GM23338 (cell line): ENCODE data around the gene AHR. TPM values are rescaled to one million over a fixed set of nuclear protein-coding genes. Genes with fewer than 3 reads are reported as not detected.

Source experiments
- ATAC-seq: fragments of 200-7000 bp; cut with Tn5 transposase; 3 replicates; pipeline ENCODE4 v1.9.1; 2020
- DNase-seq: peaks from one replicate; pipeline ENCODE4 v3.0.0-alpha.2; 2015; ENCODE audit warnings: low spot score
- H2AFZ ChIP-seq: fragments of 200-600 bp; sonication (generic); 2 replicates; pipeline ENCODE4 v1.8.0; 2016; ENCODE audit warnings: antibody characterized with exemption, mild to moderate bottlenecking, moderate library complexity
- H3F3A ChIP-seq: fragments of 200-600 bp; sonication (generic); replicated peaks from 2 replicates; pipeline ENCODE4 v1.8.0; 2017; ENCODE audit warnings: antibody characterized with exemption, mixed run types, low read depth
- H3K27ac ChIP-seq: fragments of 200-600 bp; sonication (generic); 2 replicates; pipeline ENCODE4 v1.6.1; 2016; ENCODE audit warnings: low read depth
- H3K27me3 ChIP-seq: fragments of 200-600 bp; sonication (generic); 2 replicates; pipeline ENCODE4 v1.8.0; 2016; ENCODE audit warnings: mild to moderate bottlenecking, mixed run types, moderate library complexity; ENCODE audit not compliant: insufficient read depth
- H3K36me3 ChIP-seq: fragments of 200-600 bp; sonication (generic); 2 replicates; pipeline ENCODE4 v1.8.0; 2016; ENCODE audit warnings: mild to moderate bottlenecking; ENCODE audit not compliant: insufficient read depth
- H3K4me1 ChIP-seq: fragments of 200-600 bp; sonication (generic); 2 replicates; pipeline ENCODE4 v1.8.0; 2016; ENCODE audit warnings: mild to moderate bottlenecking, moderate library complexity; ENCODE audit not compliant: insufficient read depth
- H3K4me2 ChIP-seq: fragments of 200-600 bp; sonication (generic); 2 replicates; pipeline ENCODE4 v1.7.1; 2017; ENCODE audit warnings: mixed run types
- H3K4me3 ChIP-seq: fragments of 200-600 bp; sonication (generic); 2 replicates; pipeline ENCODE4 v1.6.1; 2016; ENCODE audit warnings: mixed run types
- H3K79me2 ChIP-seq: fragments of 200-600 bp; sonication (generic); replicated peaks from 2 replicates; pipeline ENCODE4 v1.8.0; 2017; ENCODE audit warnings: mild to moderate bottlenecking; ENCODE audit not compliant: insufficient read depth
- H3K9me2 ChIP-seq: fragments of 200-600 bp; sonication (generic); 2 replicates; pipeline ENCODE4 v1.8.0; 2017; ENCODE audit not compliant: insufficient read depth
- H4K20me1 ChIP-seq: fragments of 200-600 bp; sonication (generic); replicated peaks from 2 replicates; pipeline ENCODE4 v1.8.0; 2017; ENCODE audit warnings: mild to moderate bottlenecking; ENCODE audit not compliant: insufficient read depth
- H3K27ac Mint-ChIP-seq: 2 replicates; pipeline ENCODE4 v1.8.0; 2020; ENCODE audit warnings: inconsistent platforms, mild to moderate bottlenecking, moderate library complexity, mixed read lengths
- H3K27me3 Mint-ChIP-seq: 3 replicates; pipeline ENCODE4 v1.8.0; 2022; ENCODE audit warnings: low read depth, mild to moderate bottlenecking, moderate library complexity, mixed read lengths, inconsistent platforms; ENCODE audit not compliant: insufficient read depth, poor library complexity
- H3K36me3 Mint-ChIP-seq: 3 replicates; pipeline ENCODE4 v1.8.0; 2021; ENCODE audit warnings: low read depth, mild to moderate bottlenecking, inconsistent platforms, moderate library complexity, mixed read lengths
- H3K4me1 Mint-ChIP-seq: 3 replicates; pipeline ENCODE4 v1.8.0; 2020; ENCODE audit warnings: mild to moderate bottlenecking, inconsistent platforms, mixed read lengths
- H3K4me3 Mint-ChIP-seq: 3 replicates; pipeline ENCODE4 v1.8.0; 2021; ENCODE audit warnings: moderate library complexity, mild to moderate bottlenecking, inconsistent platforms, mixed read lengths
- H3K9me3 Mint-ChIP-seq: 3 replicates; pipeline ENCODE4 v1.8.0; 2020; ENCODE audit warnings: moderate library complexity, mild to moderate bottlenecking, inconsistent platforms, mixed read lengths
- CREB1 ChIP-seq: fragments of 250-450 bp; sonication (Bioruptor Pico); IDR thresholded peaks from 2 replicates; pipeline ENCODE4 v1.5.0; 2020; ENCODE audit warnings: low read depth, mild to moderate bottlenecking, moderate library complexity
- CTCF ChIP-seq, 2 experiments: fragments of 200-600 bp in 1 of 2; sonication (generic) in 1 of 2; conservative IDR thresholded peaks; 2 replicates each; pipeline versions ENCODE4 v1.5.1 to v1.6.1; 2016 to 2017; ENCODE audit warnings: antibody characterized with exemption in 2 of 2, low read depth in 2 of 2, mild to moderate bottlenecking in 2 of 2, moderate library complexity in 1 of 2
- ETS1 ChIP-seq: IDR thresholded peaks from 2 replicates; pipeline ENCODE4 v1.6.1; 2016; ENCODE audit warnings: antibody characterized with exemption
- EZH2 ChIP-seq: fragments of 200-600 bp; sonication (generic); IDR thresholded peaks from one replicate; pipeline ENCODE4 v1.8.0; 2017; ENCODE audit warnings: antibody characterized with exemption, mild to moderate bottlenecking, low read depth; ENCODE audit not compliant: unreplicated experiment
- EZH2phosphoT487 ChIP-seq: fragments of 200-600 bp; sonication (generic); IDR thresholded peaks from one replicate; pipeline ENCODE4 v1.8.1; 2018; ENCODE audit warnings: antibody characterized with exemption; ENCODE audit not compliant: unreplicated experiment
- JUNB ChIP-seq: IDR thresholded peaks from one replicate; pipeline ENCODE4 v1.6.1; 2016; ENCODE audit warnings: antibody characterized with exemption; ENCODE audit not compliant: unreplicated experiment
- NANOG ChIP-seq: IDR thresholded peaks from 2 replicates; pipeline ENCODE4 v1.6.1; 2016; ENCODE audit warnings: antibody characterized with exemption, borderline replicate concordance
- POLR2AphosphoS5 ChIP-seq: IDR thresholded peaks from 2 replicates; pipeline ENCODE4 v1.6.1; 2016; ENCODE audit warnings: antibody characterized with exemption, low read depth
- REST ChIP-seq: IDR thresholded peaks from one replicate; pipeline ENCODE4 v1.6.1; 2018; ENCODE audit warnings: antibody characterized with exemption; ENCODE audit not compliant: unreplicated experiment
- STAT1 ChIP-seq: IDR thresholded peaks from one replicate; pipeline ENCODE4 v1.6.1; 2016; ENCODE audit warnings: antibody characterized with exemption; ENCODE audit not compliant: unreplicated experiment
- ZNF114 ChIP-seq: fragments of 250-450 bp; sonication (Bioruptor Pico); IDR thresholded peaks from 2 replicates; pipeline ENCODE4 v1.5.0; 2020; ENCODE audit warnings: mild to moderate bottlenecking, moderate library complexity
- ZNF331 ChIP-seq: fragments of 250-450 bp; sonication (Bioruptor Pico); IDR thresholded peaks from 2 replicates; pipeline ENCODE4 v1.5.0; 2020; ENCODE audit warnings: low read depth, mild to moderate bottlenecking, moderate library complexity
- polyA plus RNA-seq: library from polyadenylated mRNA; unstranded; fragments of >200 nt; fragmentation: Nextera tagmentation; extraction: Ambion mirVana; gene quantifications from 2 replicates; pipeline ENCODE4 v1.2.1, GENCODE V29; 2016
- total RNA-seq: library from RNA; depleted of rRNA; stranded (reverse); fragments of >200 nt; shearing (Covaris generic); gene quantifications from 2 replicates; pipeline ENCODE4 v1.2.3, GENCODE V29; 2014

Gene AHR
- total and polyA plus RNA-seq, 2 experiments from 2014 or later = 3.4 to 14.9 TPM

GRCh38 chr7:17336168-17336567 is 37.7 kb downstream of the AHR start:
- H3K36me3 Mint-ChIP-seq = peaks cover 25% of the 10 kb centered on the region
- H3F3A ChIP-seq = no peaks in the 10 kb centered on the region
- no peak overlapping the region for H3K4me2 ChIP-seq
- H3K9me3 Mint-ChIP-seq = no peaks in the 10 kb centered on the region
- H3K79me2 ChIP-seq = no peaks in the 10 kb centered on the region
- no peaks in the 10 kb centered on the region for H3K27me3 Mint-ChIP-seq
- no peaks in the 10 kb centered on the region for H3K9me2 ChIP-seq
- H3K4me3 Mint-ChIP-seq = no peak overlapping the region
- H3K27me3 ChIP-seq = no peaks in the 10 kb centered on the region
- H4K20me1 ChIP-seq = no peaks in the 10 kb centered on the region
- H3K36me3 ChIP-seq = no peaks in the 10 kb centered on the region; the same call in 1 of the 2 replicates
- ATAC-seq (no peak), DNase-seq (no peak)
- peaks cover 12% of the 10 kb centered on the region; the same call in 2 of the 3 replicates for H3K4me1 Mint-ChIP-seq
- H3K27ac Mint-ChIP-seq = no peak overlapping the region
- no peak overlapping the region for H3K27ac ChIP-seq
- H2AFZ ChIP-seq = no peak overlapping the region
- peaks cover 9% of the 10 kb centered on the region; the same call in 1 of the 2 replicates for H3K4me1 ChIP-seq
- H3K4me3 ChIP-seq = no peak overlapping the region
- TF ChIP-seq ZNF331 (CRISPR knock-in tag) (no peak), CREB1 (CRISPR knock-in tag) (no peak), EZH2 (no peak), ETS1 (no peak), REST (no peak), POLR2AphosphoS5 (no peak), EZH2phosphoT487 (no peak), ZNF114 (CRISPR knock-in tag) (no peak), JUNB (no peak)

- peaks cover 27% of the 10 kb centered on the region for H3K36me3 Mint-ChIP-seq
- no peaks in the 10 kb centered on the region for H3K9me2 ChIP-seq
- H4K20me1 ChIP-seq = no peaks in the 10 kb centered on the region
- H3K79me2 ChIP-seq = no peaks in the 10 kb centered on the region
- H3K27ac ChIP-seq = no peak overlapping the region
- H3K4me1 Mint-ChIP-seq = peaks cover 19% of the 10 kb centered on the region; the same call in 2 of the 3 replicates
- H3K27ac Mint-ChIP-seq = no peak overlapping the region; the same call in 1 of the 2 replicates
- no peaks in the 10 kb centered on the region for H3K27me3 Mint-ChIP-seq
- ATAC-seq = no peak
- no peak overlapping the region for H2AFZ ChIP-seq
- DNase-seq = no peak
- TF ChIP-seq ZNF114 (CRISPR knock-in tag) = no peak
- no peak for TF ChIP-seq REST
- no peak for TF ChIP-seq ZNF331 (CRISPR knock-in tag)
- no peak for TF ChIP-seq NANOG
- no peak for TF ChIP-seq ETS1
- no peak for TF ChIP-seq POLR2AphosphoS5
- TF ChIP-seq CTCF (conservative IDR thresholded peaks at IDR 0.05; ENCODE audit: low read depth in 2 of 2) = no peak
- TF ChIP-seq EZH2phosphoT487 = no peak
- TF ChIP-seq STAT1 = no peak
- no peaks in the 10 kb centered on the region for H3K9me3 Mint-ChIP-seq
- peaks cover 16% of the 10 kb centered on the region; the same call in 1 of the 2 replicates for H3K4me1 ChIP-seq
- H3F3A ChIP-seq = no peaks in the 10 kb centered on the region
- H3K36me3 ChIP-seq = no peaks in the 10 kb centered on the region; the same call in 1 of the 2 replicates
- no peaks in the 10 kb centered on the region for H3K27me3 ChIP-seq
- no peak overlapping the region for H3K4me3 ChIP-seq
- H3K4me3 Mint-ChIP-seq = no peak overlapping the region
- H3K4me2 ChIP-seq = no peak overlapping the region
Measured at GRCh38 chr7:17339139-17339538, 40.7 kb downstream of the AHR start.
